Neural progenitor cell (in vitro differentiated cells): ENCODE measurements around the gene ACTRT2.

Source experiments
- CTCF ChIP-seq: fragments of 200-600 bp; sonication (generic); IDR thresholded peaks from 2 replicates; pipeline ENCODE4 v1.5.1; 2017; ENCODE audit warnings: antibody characterized with exemption, mild to moderate bottlenecking
- EZH2 ChIP-seq: fragments of 200-600 bp; sonication (generic); IDR thresholded peaks from 2 replicates; pipeline ENCODE4 v1.6.1; 2017; ENCODE audit warnings: antibody characterized with exemption, mild to moderate bottlenecking, moderate library complexity

- no peak for TF ChIP-seq CTCF
- TF ChIP-seq EZH2 = no peak
Measured at GRCh38 chr1:3030663-3031381, 9.6 kb downstream of the ACTRT2 start.
